ENCODE data around the gene WASHC4. TPM values are rescaled to one million over a fixed set of nuclear protein-coding genes. Genes with fewer than 3 reads are reported as not detected.

Gene WASHC4
- total RNA-seq, 2 donors from 2014 or later = 41.2 to 63.6 TPM

GRCh38 chr12:105120551-105120950 is 13.0 kb downstream of the WASHC4 start:
- intact Hi-C loops (cut with DNase I) = no loop called here
- Histone ChIP-seq H3K9me3 (no peaks in the 10 kb centered on the region), H3K27me3 (no peaks in the 10 kb centered on the region), H3K4me3 (no peak overlapping the region), H3K36me3 (replicated peaks in 1 of 2; ENCODE audit: insufficient read depth in 1 of 2, low read depth in 2 of 2) (peaks cover 0 to 36% of the 10 kb centered on the region in 2 donors), H3K27ac (no peak overlapping the region), H3K4me1 (no peaks in the 10 kb centered on the region)
- WGBS, 2 donors = 68 to 91% methylated on average over 2 of the region's 2 CpGs
- DNase-seq = no peak
- ATAC-seq = no peak
- TF ChIP-seq POLR2A (IDR thresholded peaks at IDR 0.05) (no peak), CTCF (IDR thresholded peaks at IDR 0.05) (no peak)

- no peak for DNase-seq
- no peaks in the 10 kb centered on the region for H3K27me3 ChIP-seq
- 66 to 74% methylated on average over 2 of the region's 2 CpGs for WGBS, 2 donors
- ATAC-seq = no peak
- peaks cover 0 to 16% of the 10 kb centered on the region in 2 donors for H3K36me3 ChIP-seq (replicated peaks in 1 of 2; ENCODE audit: insufficient read depth in 1 of 2, low read depth in 2 of 2)
- H3K27ac ChIP-seq = no peak overlapping the region
- H3K9me3 ChIP-seq = no peaks in the 10 kb centered on the region
- no peak overlapping the region for H3K4me3 ChIP-seq
- TF ChIP-seq CTCF (IDR thresholded peaks at IDR 0.05) (no peak), POLR2A (IDR thresholded peaks at IDR 0.05) (no peak)
- intact Hi-C loops (cut with DNase I) = no loop called here
- H3K4me1 ChIP-seq = no peaks in the 10 kb centered on the region
Measured at GRCh38 chr12:105138248-105138647, 30.7 kb downstream of the WASHC4 start.

GRCh38 chr12:105141320-105141922 is 33.9 kb downstream of the WASHC4 start:
- H3K27ac ChIP-seq = no peak overlapping the region
- H3K9me3 ChIP-seq = no peaks in the 10 kb centered on the region
- peaks cover 0 to 16% of the 10 kb centered on the region in 2 donors for H3K36me3 ChIP-seq (replicated peaks in 1 of 2; ENCODE audit: insufficient read depth in 1 of 2, low read depth in 2 of 2)
- H3K4me3 ChIP-seq = no peak overlapping the region
- H3K27me3 ChIP-seq = no peaks in the 10 kb centered on the region
- no peak for TF ChIP-seq POLR2A (IDR thresholded peaks at IDR 0.05)
- no peak for DNase-seq
- H3K4me1 ChIP-seq = no peaks in the 10 kb centered on the region
- ATAC-seq = no peak
- intact Hi-C loops (cut with DNase I) = no loop called here
- 85 to 86% methylated on average over 6 of the region's 6 CpGs for WGBS, 2 donors

GRCh38 chr12:105142259-105142658 is 34.7 kb downstream of the WASHC4 start:
- no peaks in the 10 kb centered on the region for H3K4me1 ChIP-seq
- no peak for TF ChIP-seq CTCF (IDR thresholded peaks at IDR 0.05)
- TF ChIP-seq POLR2A (IDR thresholded peaks at IDR 0.05) = no peak
- intact Hi-C loops (cut with DNase I) = no loop called here
- H3K4me3 ChIP-seq = no peak overlapping the region
- H3K27me3 ChIP-seq = no peaks in the 10 kb centered on the region
- no peaks in the 10 kb centered on the region for H3K9me3 ChIP-seq
- no peak for DNase-seq
- WGBS, 2 donors = 82 to 95% methylated on average over 3 of the region's 3 CpGs
- H3K27ac ChIP-seq = no peak overlapping the region
- ATAC-seq = no peak
- peaks cover 5 to 18% of the 10 kb centered on the region in 2 donors for H3K36me3 ChIP-seq (replicated peaks in 1 of 2; ENCODE audit: insufficient read depth in 1 of 2, low read depth in 2 of 2)

GRCh38 chr12:105156260-105156659 is 48.7 kb downstream of the WASHC4 start:
- Histone ChIP-seq H3K27me3 (no peaks in the 10 kb centered on the region), H3K36me3 (replicated peaks in 1 of 2; ENCODE audit: insufficient read depth in 1 of 2, low read depth in 2 of 2) (peaks cover 5 to 21% of the 10 kb centered on the region in 2 donors), H3K4me3 (no peak overlapping the region), H3K9me3 (no peaks in the 10 kb centered on the region), H3K27ac (no peak overlapping the region), H3K4me1 (no peaks in the 10 kb centered on the region)
- DNase-seq (no peak), ATAC-seq (no peak)
- no peak for TF ChIP-seq CTCF (IDR thresholded peaks at IDR 0.05)
- no peak for TF ChIP-seq POLR2A (IDR thresholded peaks at IDR 0.05)
- intact Hi-C loops (cut with DNase I) = no loop called here
- 95 to 98% methylated on average over 2 of the region's 2 CpGs for WGBS, 2 donors

Measured in body of pancreas (tissue), 4 donors.